Fibroblast of lung (primary cell): ENCODE measurements around the gene GRID1. TPM values are rescaled to one million over a fixed set of nuclear protein-coding genes. Genes with fewer than 3 reads are reported as not detected.

Source experiments
- DNase-seq, 2 donors: peaks; one replicate each; pipeline versions ENCODE4 v3.0.0 to v3.0.0-alpha.2; 2010; ENCODE audit warnings: low read depth in 2 of 2
- H2AFZ ChIP-seq: 2 replicates; pipeline ENCODE4 v1.5.1; 2012; ENCODE audit warnings: low read length, control low read depth, inconsistent platforms
- H3K27ac ChIP-seq: 2 replicates; pipeline ENCODE4 v1.5.1; 2011; ENCODE audit warnings: low read length, control low read depth; ENCODE audit not compliant: insufficient read depth
- H3K27me3 ChIP-seq: 2 replicates; pipeline ENCODE4 v1.5.1; 2011; ENCODE audit warnings: mild to moderate bottlenecking, low read length; ENCODE audit not compliant: control insufficient read depth, insufficient read depth
- H3K36me3 ChIP-seq: 2 replicates; pipeline ENCODE4 v1.5.1; 2011; ENCODE audit warnings: low read length; ENCODE audit not compliant: control insufficient read depth, insufficient read depth
- H3K4me1 ChIP-seq: 2 replicates; pipeline ENCODE4 v1.5.1; 2011; ENCODE audit warnings: low read length; ENCODE audit not compliant: control insufficient read depth, insufficient read depth; ENCODE audit errors: extremely low read depth
- H3K4me2 ChIP-seq: 2 replicates; pipeline ENCODE4 v1.5.1; 2011; ENCODE audit warnings: low read length, control low read depth; ENCODE audit not compliant: insufficient read depth; ENCODE audit errors: extremely low read depth
- H3K4me3 ChIP-seq, 4 experiments: fragments of 200-600 bp in 1 of 4; sonication (generic) in 1 of 4; replicated peaks in 1 of 4; 2 replicates each; pipeline ENCODE4 v1.5.1; 2011 to 2016; ENCODE audit warnings: low read length in 4 of 4, low read depth in 3 of 4, mild to moderate bottlenecking in 3 of 4, control low read depth in 2 of 4, inconsistent platforms in 1 of 4, mixed read lengths in 1 of 4; ENCODE audit not compliant: insufficient read depth in 1 of 4; ENCODE audit errors: control extremely low read depth in 1 of 4
- H3K79me2 ChIP-seq: 2 replicates; pipeline ENCODE4 v1.5.1; 2012; ENCODE audit warnings: mild to moderate bottlenecking, low read length, inconsistent platforms; ENCODE audit not compliant: control insufficient read depth, insufficient read depth
- H3K9ac ChIP-seq: 2 replicates; pipeline ENCODE4 v1.5.1; 2011; ENCODE audit warnings: mild to moderate bottlenecking, low read length, control low read depth; ENCODE audit not compliant: insufficient read depth
- H3K9me3 ChIP-seq: 2 replicates; pipeline ENCODE4 v1.5.1; 2012; ENCODE audit warnings: low read depth, low read length; ENCODE audit not compliant: control insufficient read depth, insufficient read depth
- H4K20me1 ChIP-seq: 2 replicates; pipeline ENCODE4 v1.5.1; 2011; ENCODE audit warnings: low read length; ENCODE audit not compliant: control insufficient read depth, insufficient read depth; ENCODE audit errors: extremely low read depth
- EZH2 ChIP-seq: IDR thresholded peaks from 2 replicates; pipeline ENCODE4 v1.5.1; 2012; ENCODE audit warnings: low read length, control low read depth, mild to moderate bottlenecking; ENCODE audit errors: missing control alignments
- polyA plus RNA-seq, 2 donors: library from polyadenylated mRNA; depleted of rRNA in 1 of 2; stranded (reverse) in 1 of 2; unstranded in 1 of 2; fragments of >200 nt; gene quantifications; 2 replicates each; pipeline ENCODE4 v1.2.1, GENCODE V29; 2011 to 2012; ENCODE audit warnings: missing spikeins in 1 of 2
- total RNA-seq: library from RNA; depleted of rRNA; stranded (reverse); fragments of >200 nt; gene quantifications from 2 replicates; pipeline ENCODE4 v1.2.1, GENCODE V29; 2014
- TF ChIP-seq, protein P1 (sequence below), 2 donors: IDR thresholded peaks in 1 of 2; conservative IDR thresholded peaks in 1 of 2; 1 replicate in 1 of 2; 2 replicates in 1 of 2; pipeline ENCODE4 v1.5.1; 2011 to 2012; ENCODE audit warnings: low read length in 2 of 2, control low read depth in 1 of 2, inconsistent platforms in 1 of 2, low read depth in 1 of 2, mild to moderate bottlenecking in 1 of 2

GRID1 gene
- total and polyA plus RNA-seq, 2 donors (not counting 1 experiment from before 2014, with no cell fraction given), result 0.03 to 0.33 TPM

DNA sequence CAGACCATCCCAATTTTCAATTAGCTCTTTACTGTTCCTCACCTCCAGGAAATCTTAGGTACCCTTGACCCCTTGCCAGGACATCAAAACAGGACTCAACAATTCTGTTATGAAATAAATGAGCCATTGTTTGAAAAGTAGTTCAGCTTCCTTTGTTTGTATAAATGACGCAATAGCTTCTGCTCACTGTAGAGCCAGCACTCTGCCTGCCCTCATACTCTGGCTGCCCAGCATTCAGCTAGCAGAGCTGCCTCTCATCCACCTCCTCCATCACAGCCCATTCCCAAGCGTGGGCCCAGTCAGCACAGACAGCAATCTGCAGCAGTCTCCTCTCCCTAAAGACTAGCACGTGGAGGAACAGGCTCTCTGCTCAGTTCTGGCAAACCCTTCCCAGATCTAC lies 478.6 kb downstream of the GRID1 start:
- H3K36me3 ChIP-seq, result no peaks in the 10 kb centered on the region
- H3K9me3 ChIP-seq, result no peaks in the 10 kb centered on the region
- no peak for DNase-seq
- no peak overlapping the region for H3K9ac ChIP-seq
- no peak overlapping the region for H3K4me2 ChIP-seq
- H3K4me1 ChIP-seq, result no peaks in the 10 kb centered on the region
- no peak overlapping the region for H3K27ac ChIP-seq
- H3K27me3 ChIP-seq, result no peaks in the 10 kb centered on the region
- no peaks in the 10 kb centered on the region for H4K20me1 ChIP-seq
- no peak overlapping the region for H2AFZ ChIP-seq
- no peak for TF ChIP-seq EZH2
- TF ChIP-seq, protein P1, sequence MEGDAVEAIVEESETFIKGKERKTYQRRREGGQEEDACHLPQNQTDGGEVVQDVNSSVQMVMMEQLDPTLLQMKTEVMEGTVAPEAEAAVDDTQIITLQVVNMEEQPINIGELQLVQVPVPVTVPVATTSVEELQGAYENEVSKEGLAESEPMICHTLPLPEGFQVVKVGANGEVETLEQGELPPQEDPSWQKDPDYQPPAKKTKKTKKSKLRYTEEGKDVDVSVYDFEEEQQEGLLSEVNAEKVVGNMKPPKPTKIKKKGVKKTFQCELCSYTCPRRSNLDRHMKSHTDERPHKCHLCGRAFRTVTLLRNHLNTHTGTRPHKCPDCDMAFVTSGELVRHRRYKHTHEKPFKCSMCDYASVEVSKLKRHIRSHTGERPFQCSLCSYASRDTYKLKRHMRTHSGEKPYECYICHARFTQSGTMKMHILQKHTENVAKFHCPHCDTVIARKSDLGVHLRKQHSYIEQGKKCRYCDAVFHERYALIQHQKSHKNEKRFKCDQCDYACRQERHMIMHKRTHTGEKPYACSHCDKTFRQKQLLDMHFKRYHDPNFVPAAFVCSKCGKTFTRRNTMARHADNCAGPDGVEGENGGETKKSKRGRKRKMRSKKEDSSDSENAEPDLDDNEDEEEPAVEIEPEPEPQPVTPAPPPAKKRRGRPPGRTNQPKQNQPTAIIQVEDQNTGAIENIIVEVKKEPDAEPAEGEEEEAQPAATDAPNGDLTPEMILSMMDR (conservative IDR thresholded peaks at IDR 0.05 in 1 of 2, IDR thresholded peaks at IDR 0.05 in 1 of 2; ENCODE audit: low read depth in 1 of 2, low read length in 2 of 2), result no peak
- H3K79me2 ChIP-seq, result no peaks in the 10 kb centered on the region
- H3K4me3 ChIP-seq, result no peak overlapping the region

DNA sequence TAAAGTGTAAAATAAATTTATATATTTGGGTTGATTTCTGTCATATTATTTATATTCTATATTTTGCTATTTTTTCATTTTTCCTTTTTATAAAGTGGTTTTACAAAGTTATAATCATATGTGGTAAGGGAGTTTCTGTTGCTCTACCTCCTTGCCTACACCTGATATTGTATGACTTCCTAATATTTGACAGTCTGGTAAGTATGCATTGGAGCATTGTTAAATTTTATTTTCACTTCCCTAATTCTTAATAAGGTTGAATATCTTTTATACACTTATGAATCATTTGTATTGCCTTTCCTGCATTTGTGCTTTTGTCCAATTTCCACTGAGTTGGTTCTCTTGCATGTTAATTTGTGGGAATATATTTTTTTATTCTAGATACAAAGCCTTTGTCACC lies 492.4 kb downstream of the GRID1 start:
- no peaks in the 10 kb centered on the region for H3K9me3 ChIP-seq
- H4K20me1 ChIP-seq, result no peaks in the 10 kb centered on the region
- H3K4me3 ChIP-seq, result no peak overlapping the region

GRCh38 chr10:85873063-85873462 lies 493.5 kb downstream of the GRID1 start:
- Histone ChIP-seq H3K4me1 (no peaks in the 10 kb centered on the region), H3K27me3 (no peaks in the 10 kb centered on the region), H3K9ac (no peak overlapping the region), H3K36me3 (no peaks in the 10 kb centered on the region), H3K27ac (no peak overlapping the region), H2AFZ (no peak overlapping the region), H3K4me2 (no peak overlapping the region), H3K4me3 (no peak overlapping the region), H3K9me3 (no peaks in the 10 kb centered on the region), H3K79me2 (no peaks in the 10 kb centered on the region), H4K20me1 (no peaks in the 10 kb centered on the region)
- no peak for DNase-seq
- TF ChIP-seq EZH2, result no peak
- TF ChIP-seq, protein P1 (conservative IDR thresholded peaks at IDR 0.05 in 1 of 2, IDR thresholded peaks at IDR 0.05 in 1 of 2; ENCODE audit: low read depth in 1 of 2, low read length in 2 of 2), result no peak

More for the DNA sequence above, 492.4 kb downstream of the GRID1 start:
- Histone ChIP-seq H3K27me3 (no peaks in the 10 kb centered on the region), H3K27ac (no peak overlapping the region), H2AFZ (no peak overlapping the region), H3K4me2 (no peak overlapping the region), H3K9ac (no peak overlapping the region), H3K4me1 (no peaks in the 10 kb centered on the region), H3K36me3 (no peaks in the 10 kb centered on the region), H3K79me2 (no peaks in the 10 kb centered on the region)
- no peak for DNase-seq
- TF ChIP-seq EZH2, result no peak
- TF ChIP-seq, protein P1 (conservative IDR thresholded peaks at IDR 0.05 in 1 of 2, IDR thresholded peaks at IDR 0.05 in 1 of 2; ENCODE audit: low read depth in 1 of 2, low read length in 2 of 2), result no peak
